Brain pericyte (primary cell): Measurements from ENCODE around the gene CCL4L2.
"Not testable (repeated sequence)": the region's sequence is repeated elsewhere in the genome, so short reads cannot be mapped to it uniquely, and the experiment has no call there.

Experiments
- DNase-seq: peaks from one replicate; pipeline ENCODE4 v3.0.0-alpha.2; 2012; ENCODE audit warnings: low read depth, low spot score

The CCL4L2 gene

DNA sequence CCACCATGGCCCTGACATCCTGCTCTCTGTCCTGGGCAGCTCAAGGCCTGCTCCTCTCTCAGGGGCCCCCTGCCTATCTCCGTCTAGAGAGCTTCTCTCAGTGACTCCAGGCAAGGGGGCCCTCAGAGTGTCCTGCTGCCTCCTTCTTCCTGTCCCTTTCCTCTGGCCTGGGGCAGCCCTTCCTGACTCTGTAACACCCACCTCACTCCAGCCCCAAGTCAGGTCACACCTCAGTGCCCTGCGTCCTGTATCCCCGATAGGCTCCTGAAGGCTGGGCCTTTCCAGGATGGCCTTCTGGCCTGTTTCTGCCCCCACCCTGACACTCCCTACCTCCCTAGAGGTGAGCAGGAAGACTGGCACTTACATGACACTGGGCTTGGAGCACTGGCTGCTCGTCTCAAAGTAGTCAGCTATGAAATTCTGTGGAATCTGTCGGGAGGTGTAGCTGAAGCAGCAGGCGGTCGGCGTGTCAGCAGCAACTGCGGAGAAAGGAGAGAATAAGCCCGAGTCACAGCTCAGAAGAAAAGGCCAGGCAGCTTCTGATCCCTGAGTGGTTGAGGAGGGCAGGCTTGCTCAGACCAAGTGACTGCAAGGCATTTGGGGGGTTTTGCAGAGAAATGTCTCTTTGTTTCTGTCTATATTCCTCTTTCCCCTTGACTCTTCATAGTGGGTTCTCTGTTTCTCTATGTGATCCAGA is 15.3 kb upstream of the CCL4L2 start:
- DNase-seq, result no peak

DNA sequence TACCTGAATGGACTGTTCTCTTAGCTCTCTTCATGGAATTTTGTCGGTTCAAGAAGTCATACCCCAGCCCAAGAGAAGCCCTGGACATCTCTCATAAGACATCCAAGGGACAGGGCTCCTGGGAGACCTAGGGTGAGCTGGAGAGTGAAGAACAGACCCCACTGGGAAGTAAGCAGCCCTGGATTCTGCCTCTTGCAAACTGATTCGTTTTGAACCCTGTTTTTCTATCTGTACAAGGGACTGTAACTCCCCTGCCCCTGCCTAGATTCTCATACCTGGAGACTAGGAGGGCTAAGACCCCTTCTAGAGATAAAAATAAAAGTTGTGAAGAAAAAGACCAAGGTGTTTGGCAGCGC is 14.8 kb upstream of the CCL4L2 start:
- DNase-seq, result no peak

DNA sequence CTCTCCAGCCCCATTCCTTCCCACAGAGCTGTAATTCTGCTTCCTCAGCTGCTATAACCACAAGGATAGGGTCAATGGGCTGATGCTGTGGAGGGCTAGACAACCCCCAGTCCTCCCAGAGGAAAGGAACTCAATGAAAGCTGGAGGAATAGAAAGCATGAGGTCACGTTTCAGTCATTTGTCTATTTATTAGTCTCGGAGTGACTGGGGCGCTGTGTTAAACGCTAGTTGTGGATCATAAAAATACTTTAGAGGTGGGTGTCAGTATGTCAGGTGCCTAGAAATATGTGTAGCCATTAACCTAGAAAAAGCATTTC is 13.5 kb upstream of the CCL4L2 start:
- no peak for DNase-seq

DNA sequence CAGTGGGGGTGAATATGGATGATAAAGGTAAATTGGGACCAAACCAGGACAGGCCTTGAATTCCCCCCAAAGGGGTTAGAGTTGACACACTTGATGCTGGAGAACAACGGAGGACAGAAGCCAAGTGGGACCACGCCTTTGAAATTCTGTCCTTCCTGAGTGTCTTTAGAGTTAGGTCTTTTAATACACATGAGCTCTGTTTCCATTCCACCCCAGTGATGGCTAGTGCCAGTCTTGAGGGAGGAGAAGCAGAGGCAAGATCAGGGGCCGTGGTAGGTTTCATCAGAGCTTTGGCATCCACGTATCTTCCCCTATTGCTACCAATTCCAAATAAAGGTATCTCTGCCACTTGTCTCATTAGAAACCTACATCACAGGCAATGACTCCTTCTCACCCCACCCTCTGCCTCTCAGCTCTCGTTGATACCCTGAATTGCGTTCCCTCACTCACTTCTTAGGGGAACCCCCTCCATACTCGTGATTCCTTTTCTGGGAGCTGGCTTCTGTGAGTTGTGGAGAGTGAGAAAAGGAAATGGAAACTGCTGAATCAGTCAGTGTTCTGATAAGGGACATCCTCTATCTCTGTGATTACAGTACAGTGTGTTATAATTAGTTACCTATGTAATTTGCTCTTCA is 11.9 kb upstream of the CCL4L2 start:
- DNase-seq, result no peak

DNA sequence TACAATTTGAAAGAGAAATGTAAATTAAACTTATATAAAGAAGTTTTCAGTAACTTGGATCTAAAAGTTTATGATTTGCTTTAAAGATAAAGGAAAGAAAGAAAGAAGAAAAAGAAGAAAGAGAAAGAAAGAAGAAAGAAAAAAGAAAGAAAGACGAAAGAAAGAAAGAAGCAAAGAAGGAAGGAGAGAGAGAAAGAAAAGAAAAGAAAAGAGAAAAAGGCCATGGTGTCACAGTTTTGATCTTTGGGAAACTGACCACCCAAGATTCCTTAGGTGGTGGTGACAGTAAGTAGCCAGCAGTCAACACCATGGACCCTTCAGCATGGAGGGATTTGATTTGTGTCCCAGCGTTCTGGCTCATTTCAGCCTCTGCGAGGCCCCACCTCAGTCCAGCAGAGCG is 9.8 kb upstream of the CCL4L2 start:
- not testable (repeated sequence) for DNase-seq

DNA sequence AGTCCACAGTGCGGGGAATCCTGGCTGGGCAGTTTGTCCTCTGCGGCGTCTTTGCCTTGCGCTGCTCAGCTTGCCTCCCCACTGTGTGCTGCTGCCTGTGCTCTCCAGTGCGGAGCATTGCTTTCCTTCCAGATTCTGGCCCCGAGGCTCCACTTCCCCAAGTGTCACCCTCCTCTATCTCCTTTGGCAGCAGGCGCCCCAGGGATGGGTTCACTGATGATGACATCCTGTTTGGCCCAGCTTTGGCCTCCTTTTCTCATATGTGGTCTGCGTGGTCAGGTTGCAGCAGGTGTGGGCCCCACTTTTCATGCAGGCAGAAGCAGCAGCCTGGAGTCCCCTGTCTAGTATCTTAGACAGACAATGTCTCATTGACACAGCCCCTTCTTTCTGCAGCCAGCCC is 9.4 kb upstream of the CCL4L2 start:
- not testable (repeated sequence) for DNase-seq

DNA sequence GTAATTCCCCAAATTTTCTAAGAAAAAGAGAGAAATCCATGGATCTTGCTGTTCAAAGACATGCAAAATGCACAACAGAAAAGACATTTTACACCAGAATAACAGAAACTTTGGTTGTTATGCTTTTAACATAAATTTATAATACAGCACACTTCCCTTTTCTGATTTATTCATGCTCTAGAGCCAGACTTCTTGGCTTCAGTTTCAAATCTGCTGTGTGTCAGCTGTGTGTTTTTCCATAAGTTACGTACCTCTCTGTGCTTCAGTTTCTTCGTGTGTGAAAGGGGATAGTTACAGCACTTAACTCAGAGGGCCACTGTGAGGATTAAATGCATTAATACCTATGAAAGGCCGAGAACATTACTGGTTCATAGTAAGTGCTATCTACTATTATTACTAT is 7.5 kb upstream of the CCL4L2 start:
- DNase-seq, result no peak

DNA sequence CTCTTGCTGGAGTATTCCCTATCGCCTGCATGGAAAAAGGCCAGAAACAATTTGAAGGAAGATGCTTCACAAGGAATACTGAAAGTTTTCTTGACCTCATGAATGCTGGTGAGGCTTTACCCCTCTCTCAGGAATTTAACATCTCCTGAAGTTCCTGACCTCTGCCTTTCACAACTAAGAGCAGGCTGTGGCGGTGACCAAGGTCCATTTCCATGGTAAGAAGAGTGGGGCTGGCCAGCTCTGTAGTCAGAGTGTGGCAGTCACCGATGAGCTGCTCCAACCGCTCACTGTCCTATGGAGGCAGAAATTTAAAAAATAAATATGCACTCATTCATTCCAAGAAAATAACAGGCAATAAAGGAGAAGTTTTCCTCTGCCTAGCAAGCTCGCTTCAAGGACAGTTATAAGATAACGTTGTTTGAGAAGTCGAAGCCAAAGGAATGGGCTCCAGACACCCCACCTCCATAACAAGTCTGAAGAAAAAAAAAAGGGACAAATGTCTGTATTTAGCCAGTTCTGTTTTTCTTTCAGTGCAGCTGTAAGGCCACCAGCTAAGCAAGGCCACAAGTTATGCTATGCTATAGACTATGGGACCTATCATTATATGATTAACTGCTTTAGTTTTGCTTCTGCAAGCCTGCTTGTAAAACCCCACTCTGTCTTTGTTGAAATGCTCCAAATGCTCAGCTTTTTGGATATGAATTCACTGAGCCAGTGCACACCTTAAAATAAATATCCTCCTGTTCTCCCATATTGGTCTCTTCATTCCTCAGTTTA is 6.0 kb upstream of the CCL4L2 start:
- DNase-seq, result no peak

DNA sequence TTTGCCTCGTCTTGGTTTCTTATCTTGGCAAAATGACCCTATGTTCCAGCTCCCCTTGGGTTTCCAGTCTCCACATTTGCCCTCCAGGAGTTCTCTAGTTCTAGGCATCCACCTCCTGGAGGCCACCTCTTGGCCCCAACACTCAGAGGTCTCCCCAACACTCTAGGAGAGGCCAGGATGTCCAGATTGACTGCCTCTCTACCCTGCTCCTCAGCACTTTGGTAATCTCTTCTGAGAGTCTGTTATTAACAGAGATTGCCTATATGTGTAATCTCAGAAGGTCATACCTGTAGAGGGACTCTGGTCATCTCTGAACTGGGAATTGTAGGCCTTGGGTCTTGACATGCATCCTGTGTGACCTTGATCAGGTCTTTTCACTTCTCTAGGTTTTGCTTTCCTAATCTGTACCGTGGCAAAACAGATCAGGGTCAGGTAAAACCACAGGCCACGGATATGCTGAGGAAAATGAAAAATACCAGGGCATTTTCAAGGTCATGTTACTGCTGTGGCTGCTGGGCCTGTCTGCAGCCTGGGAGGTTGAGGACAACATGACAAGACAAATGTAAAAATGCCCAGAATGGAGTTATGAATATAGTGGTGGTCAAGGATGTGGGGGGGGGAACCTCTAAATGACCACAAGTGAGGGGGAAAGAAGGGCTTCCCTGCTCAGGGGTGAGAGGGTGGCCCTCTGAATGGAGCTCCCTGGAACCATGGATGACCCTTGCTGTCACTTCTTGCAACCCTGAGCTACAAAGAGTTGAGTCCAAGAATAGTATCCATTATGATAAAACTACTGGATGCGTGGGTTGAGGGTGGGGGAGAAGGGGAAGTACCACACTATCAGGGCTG is 5.0 kb upstream of the CCL4L2 start:
- no peak for DNase-seq

DNA sequence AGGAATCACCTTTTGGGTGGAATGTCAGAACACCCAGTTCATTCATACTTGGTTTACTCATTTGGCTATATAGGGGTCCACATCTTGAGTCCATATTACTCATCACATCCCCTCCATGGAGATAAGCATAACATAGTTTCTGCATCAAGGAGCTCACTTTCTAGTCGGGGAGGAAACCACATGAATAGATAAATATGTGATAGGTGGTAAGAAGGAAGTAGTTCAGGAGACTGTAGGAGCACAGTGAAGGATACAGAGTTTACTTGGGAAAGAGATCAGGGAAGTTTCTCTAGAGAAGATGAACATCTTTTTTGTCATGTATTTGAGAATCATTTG is 4.4 kb upstream of the CCL4L2 start:
- DNase-seq, result not testable (repeated sequence)

DNA sequence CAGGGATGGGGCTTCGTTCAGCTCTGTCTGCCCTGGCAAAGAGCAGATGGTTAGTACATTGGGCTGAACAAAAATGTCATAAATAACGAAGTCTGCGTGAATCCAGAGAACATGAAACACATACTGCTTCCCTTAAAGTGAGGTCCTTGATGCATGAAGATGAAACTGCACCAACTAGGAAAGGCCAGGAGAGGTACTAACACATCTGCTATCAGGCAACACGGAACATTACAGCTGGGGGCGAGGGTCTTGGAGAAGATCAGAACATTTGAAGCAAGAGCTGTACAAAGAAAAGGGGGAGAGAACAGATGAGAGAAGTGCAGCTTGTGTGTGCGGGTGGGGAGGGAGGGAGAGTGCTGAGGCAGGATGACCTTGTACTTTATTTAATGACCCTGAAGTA is 3.5 kb upstream of the CCL4L2 start:
- not testable (repeated sequence) for DNase-seq

DNA sequence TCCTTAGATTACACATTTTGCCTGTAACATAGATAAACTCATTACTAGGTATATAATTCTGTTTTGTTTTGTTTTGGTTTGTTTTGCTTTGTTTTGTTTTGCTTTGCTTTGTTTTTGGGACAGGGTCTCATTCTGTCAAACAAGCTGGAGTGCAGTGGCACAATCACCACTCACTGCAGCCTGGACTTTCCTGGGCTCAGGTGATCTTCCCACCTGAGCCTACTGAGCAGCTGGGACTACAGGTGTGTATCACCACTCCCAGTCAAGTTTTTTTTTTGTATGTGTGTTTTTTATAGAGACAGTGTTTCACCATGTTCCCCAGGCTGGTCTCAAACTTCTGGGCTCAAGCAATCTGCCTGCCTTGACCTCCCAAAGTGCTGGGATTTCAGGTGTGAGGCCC is 1.3 kb upstream of the CCL4L2 start:
- no peak for DNase-seq

DNA sequence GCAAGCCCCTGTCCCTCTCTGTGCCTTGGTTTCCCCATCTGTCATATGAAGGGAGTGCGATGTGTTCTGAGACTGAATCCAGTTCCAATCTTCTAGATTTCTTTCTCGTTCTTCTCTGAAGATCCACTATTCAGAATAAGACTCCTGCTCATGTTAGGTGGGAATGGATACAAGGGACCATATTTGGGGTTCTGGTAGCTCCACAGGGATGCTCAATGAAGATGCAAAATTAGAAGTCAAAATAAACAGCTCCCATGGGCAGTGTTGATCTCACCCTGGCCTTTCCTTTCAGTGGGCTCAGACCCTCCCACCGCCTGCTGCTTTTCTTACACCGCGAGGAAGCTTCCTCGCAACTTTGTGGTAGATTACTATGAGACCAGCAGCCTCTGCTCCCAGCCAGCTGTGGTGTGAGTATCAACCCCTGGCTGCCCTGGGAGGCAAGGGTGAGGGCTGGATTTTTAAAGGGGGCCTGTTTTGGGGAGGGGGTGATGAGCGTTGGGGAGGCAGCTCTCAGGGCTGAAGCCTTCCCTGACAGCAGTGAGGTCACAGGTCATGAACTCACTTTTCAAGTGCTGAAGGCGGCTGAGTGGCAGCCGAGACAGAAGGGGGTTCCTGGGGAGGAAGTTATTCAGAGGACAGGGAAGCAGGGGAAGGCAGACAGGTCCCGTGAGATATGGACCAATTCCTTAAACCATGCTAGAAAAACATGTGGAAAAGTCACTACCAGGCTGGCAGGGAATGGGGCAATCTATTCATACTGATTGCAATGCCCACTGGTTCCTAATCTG is 815 bp downstream of the CCL4L2 start:
- DNase-seq, result not testable (repeated sequence)

DNA sequence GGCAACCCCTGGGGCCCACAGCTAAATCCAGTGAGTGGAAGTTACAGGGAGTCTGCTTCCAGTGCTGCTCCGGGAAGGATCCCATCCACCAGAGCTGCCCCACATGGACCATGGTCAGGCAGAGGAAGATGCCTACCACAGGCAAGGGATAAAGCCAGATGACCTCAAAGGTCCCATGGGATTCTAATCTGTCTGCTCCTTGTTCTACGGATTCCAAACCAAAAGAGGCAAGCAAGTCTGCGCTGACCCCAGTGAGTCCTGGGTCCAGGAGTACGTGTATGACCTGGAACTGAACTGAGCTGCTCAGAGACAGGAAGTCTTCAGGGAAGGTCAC is 1.4 kb downstream of the CCL4L2 start:
- DNase-seq, result no peak

DNA sequence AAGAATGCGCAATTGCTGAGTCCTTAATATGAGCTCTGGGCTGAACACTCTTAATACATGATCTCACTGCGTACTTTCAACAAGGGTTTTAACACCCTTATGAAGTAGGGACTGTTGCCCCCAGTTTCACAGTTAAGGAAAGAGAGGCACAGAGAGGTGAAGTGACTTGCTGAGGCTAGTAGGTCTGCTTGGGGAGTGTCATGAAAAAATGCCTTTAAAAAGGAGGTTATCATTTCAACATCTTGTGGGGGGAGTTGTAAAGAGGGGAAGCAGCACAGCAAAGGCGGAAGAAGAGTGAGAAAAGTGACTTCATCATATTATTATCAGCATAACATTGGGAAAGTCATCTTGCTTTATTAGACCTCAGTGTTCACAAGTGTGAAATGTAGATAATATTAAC is 2.1 kb downstream of the CCL4L2 start:
- DNase-seq, result no peak

DNA sequence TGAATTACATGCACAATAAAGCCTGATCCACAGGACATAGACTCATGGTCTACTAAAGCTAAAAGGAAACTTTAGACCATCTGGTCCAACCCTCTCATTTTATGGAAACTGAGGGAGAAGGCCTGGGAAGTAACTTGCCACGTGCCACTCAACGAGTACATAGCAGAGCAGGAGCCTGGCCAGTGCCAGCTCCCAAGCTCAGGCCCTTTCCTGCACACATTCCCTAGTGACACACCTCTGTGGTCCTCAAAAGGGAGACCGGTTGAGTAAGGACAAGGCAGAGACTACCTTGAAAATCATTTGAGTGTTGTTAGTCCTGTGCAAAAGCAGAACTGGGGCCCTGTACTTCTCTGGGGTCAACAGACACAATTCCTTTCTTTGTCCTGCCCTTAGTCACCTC is 2.8 kb downstream of the CCL4L2 start:
- DNase-seq, result no peak

DNA sequence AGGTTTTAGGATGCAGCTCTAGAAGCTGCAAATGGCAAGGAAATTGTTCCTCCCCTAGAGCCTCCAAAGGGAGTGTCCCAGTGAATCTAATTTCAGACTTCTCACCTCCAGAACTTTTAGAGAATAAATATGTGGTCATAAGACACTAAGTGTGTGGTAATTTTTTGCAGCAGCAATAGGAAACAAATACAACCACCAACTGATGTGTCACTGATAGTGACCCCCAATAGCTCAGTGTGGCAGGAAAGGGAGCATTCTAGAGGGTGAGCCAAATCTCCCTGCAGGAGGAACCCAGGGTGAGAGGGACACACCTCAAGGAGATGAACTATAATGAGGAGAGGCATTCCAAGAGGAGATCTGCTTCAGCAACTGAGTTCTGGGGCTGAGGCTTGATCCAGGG is 4.1 kb downstream of the CCL4L2 start:
- DNase-seq, result no peak

DNA sequence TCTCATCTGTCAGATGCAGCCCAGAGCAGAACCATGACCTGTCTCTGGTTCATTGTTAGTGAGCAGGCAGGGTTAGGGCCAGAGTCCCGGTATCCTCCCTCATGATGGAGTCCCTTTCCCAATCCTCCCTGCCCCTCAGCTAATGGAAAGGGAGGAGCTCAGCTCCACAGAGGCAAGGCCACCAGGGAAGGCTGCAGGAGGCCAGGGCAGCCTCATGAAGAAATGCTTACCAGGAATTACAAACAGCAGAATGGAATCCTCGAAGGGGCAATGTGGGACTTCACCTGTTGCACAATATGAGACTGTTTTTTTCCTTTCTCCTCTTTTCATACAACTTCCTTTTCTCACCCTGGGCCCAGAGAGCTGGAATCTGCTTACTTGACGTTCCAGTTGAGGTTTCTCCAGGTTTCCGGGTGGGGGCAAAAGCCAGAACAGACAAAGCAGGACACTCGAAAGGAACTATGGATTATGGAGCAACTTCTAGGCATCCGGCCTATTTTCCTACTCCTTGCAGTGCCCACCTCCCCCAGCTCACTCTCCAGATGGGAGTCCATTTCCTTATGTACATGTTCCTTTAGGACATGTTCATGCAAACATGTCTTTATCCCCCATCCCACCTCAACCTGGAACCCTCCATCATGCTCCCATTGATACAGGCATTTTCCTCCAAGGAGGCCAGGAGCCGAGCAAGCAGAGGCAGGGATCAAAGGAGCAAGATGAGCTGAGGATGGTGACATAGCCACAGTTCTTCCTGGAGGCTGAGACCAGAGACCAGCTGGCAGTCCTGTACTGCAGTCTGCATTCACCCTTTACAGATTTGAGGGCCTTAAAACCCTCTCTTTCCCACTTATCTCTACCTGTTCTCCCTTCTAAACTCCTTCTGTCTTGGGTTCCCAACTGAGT is 4.8 kb downstream of the CCL4L2 start:
- not testable (repeated sequence) for DNase-seq

DNA sequence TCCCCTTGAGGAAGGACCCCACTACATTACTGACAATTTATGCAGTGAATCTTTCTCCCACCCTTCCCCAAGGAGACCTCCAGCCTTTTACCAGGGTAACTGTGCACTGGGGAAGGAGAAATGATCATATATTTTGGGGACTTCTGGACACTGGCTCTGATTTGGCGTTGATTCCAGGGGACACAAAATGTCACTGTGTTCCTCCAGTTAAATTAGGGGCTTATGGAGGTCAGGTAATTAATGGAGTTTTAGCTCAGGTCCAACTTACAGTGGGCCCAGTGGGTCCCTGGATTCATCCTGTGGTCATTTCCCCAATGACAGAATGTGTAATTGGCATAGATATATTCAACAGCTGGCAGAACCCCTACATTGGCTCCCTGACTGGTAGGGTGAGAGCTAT is 8.7 kb downstream of the CCL4L2 start:
- DNase-seq, result not testable (repeated sequence)

DNA sequence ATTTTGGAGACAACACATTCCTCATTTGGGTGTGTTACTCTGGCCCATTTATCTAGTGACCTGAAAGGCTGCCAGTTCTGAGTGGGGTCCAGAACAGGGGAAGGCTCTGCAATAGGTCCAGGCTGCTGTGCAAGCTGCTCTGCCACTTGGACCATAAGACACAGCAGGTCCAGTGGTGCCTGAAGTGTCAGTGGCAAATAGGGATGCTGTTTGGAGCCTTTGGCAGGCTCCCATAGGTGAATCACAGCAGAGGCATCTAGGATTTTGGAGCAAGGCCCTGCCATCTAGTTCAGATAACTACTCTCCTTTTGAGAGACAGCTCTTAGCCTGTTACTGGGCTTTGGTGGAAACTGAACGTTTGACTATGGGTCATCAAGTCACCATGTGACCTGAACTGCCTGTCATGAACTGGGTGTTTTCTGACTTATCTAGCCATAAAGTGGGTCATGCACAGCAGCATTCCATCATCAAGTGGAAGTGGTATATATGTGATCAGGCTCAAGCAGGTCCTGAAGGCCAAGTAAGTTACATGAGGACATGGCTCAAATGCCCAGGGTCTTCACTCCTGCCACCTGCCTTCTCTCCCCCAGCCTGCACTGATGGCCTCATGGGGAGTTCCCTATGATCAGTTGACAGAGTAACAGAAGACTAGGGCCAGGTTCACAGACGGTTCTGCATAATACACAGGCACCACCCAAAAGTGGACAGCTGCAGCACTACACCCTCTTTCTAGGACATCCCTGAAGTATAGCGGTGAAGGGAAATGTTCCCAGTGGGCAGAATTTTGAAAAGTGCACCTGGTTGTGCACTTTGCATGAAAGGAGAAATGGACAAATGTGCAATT is 10.1 kb downstream of the CCL4L2 start:
- not testable (repeated sequence) for DNase-seq
